Spleen (tissue), 11 donors: ENCODE results near the gene TMEM141. TPM values are rescaled to one million over a fixed set of nuclear protein-coding genes. Genes with fewer than 3 reads are reported as not detected.

ENCODE experiments used
- DNase-seq: peaks from one replicate; pipeline ENCODE4 v3.0.0-alpha.2; 2020
- H3K27ac ChIP-seq, 8 donors: fragments of 200-600 bp; sonication (generic) in 7 of 8; 1 replicate in 4 of 8; 2 replicates in 4 of 8; pipeline versions ENCODE4 v1.5.0 to v1.8.0; 2016 to 2021; ENCODE audit warnings: inconsistent platforms in 4 of 8, mild to moderate bottlenecking in 4 of 8, moderate library complexity in 1 of 8
- H3K27me3 ChIP-seq, 7 donors: fragments of 200-600 bp; sonication (generic) in 6 of 7; replicated peaks in 1 of 7; 1 replicate in 4 of 7; 2 replicates in 3 of 7; pipeline versions ENCODE4 v1.5.0 to v1.8.0; 2016 to 2021; ENCODE audit warnings: inconsistent platforms in 3 of 7, mild to moderate bottlenecking in 1 of 7
- H3K36me3 ChIP-seq, 6 donors: fragments of 200-600 bp; sonication (generic) in 5 of 6; 1 replicate in 4 of 6; 2 replicates in 2 of 6; pipeline versions ENCODE4 v1.5.0 to v1.8.0; 2016 to 2021; ENCODE audit warnings: inconsistent platforms in 2 of 6
- H3K4me1 ChIP-seq, 6 donors: fragments of 200-600 bp; sonication (generic) in 5 of 6; 1 replicate in 3 of 6; 2 replicates in 3 of 6; pipeline versions ENCODE4 v1.5.0 to v1.8.0; 2016 to 2021; ENCODE audit warnings: inconsistent platforms in 3 of 6
- H3K4me3 ChIP-seq, 8 donors: fragments of 200-600 bp; sonication (generic) in 7 of 8; 1 replicate in 4 of 8; 2 replicates in 4 of 8; pipeline versions ENCODE4 v1.5.0 to v1.8.0; 2016 to 2021; ENCODE audit warnings: inconsistent platforms in 4 of 8, mild to moderate bottlenecking in 4 of 8, moderate library complexity in 2 of 8
- H3K9me3 ChIP-seq, 8 donors: fragments of 200-600 bp; sonication (generic) in 7 of 8; 1 replicate in 4 of 8; 2 replicates in 4 of 8; pipeline versions ENCODE4 v1.5.0 to v1.8.0; 2016 to 2021; ENCODE audit warnings: inconsistent platforms in 4 of 8
- CTCF ChIP-seq, 11 experiments: fragments of 200-600 bp in 7 of 11; fragments of 450-650 bp in 4 of 11; sonication (generic) in 4 of 11; IDR thresholded peaks in 8 of 11; conservative IDR thresholded peaks in 3 of 11; 1 replicate in 7 of 11; 2 replicates in 4 of 11; pipeline versions ENCODE4 v1.4.0 to v1.8.0; 2016 to 2021; ENCODE audit warnings: antibody characterized with exemption in 11 of 11, inconsistent platforms in 4 of 11, mild to moderate bottlenecking in 1 of 11
- POLR2A ChIP-seq, 3 donors: fragments of 450-650 bp; IDR thresholded peaks; one replicate each; pipeline ENCODE4 v1.5.1; 2017; ENCODE audit warnings: antibody characterized with exemption in 3 of 3, mild to moderate bottlenecking in 1 of 3
- POLR2AphosphoS5 ChIP-seq, 3 donors: sonication (generic); formaldehyde crosslinking; IDR thresholded peaks; one replicate each; pipeline ENCODE4 v1.5.1; 2017; ENCODE audit warnings: antibody characterized with exemption in 3 of 3
- WGBS, 5 donors: extraction: QIAGEN DNeasy Blood & Tissue Kit in 3 of 5; methylation state at CpG; one replicate each; pipeline versions ENCODE4 v1.1.5 to v1.1.7; 2013 to 2018; 5-methylcytosine and 5-hydroxymethylcytosine counted together
- intact Hi-C: fragments of 100-400 bp; cut with DNase I; formaldehyde crosslinking; loops from one replicate; pipeline ENCODE4 v1.15.0; 2023; ENCODE audit warnings: low total_unique reads
- polyA plus RNA-seq, 3 donors: library from polyadenylated mRNA; stranded (reverse); fragments of 200-250 nt; gene quantifications; one replicate each; pipeline ENCODE4 v1.2.1, GENCODE V29; 2013
- total RNA-seq, 7 donors: library from RNA; depleted of rRNA in 3 of 7; stranded (reverse); fragments of >200 nt in 3 of 7; fragmentation: NEBNext Ultra II Directional in 4 of 7; extraction: Animal tissue kit (Norgen Biotek cat#: 25700) in 4 of 7; gene quantifications; one replicate each; pipeline versions ENCODE4 v1.1.0 to v1.2.1, GENCODE V29; 2016 to 2021
- donor health status: healthy with polysubstance abuse.
- donor health status: DM: no; HTN: no; CAD: no; lungs with moderate emphysema.
- donor health status: DM: no; HTN: no; CAD: no.
- donor health status: Bipolar disorder and iron deficiency.
- donor health status: healthy.
- donor health status: DM: no; HTN: no; CAD: no.
- donor health status: DM: yes; HTN: yes; CAD: no.

Gene TMEM141
- total and polyA plus RNA-seq, 10 donors, result 32.1 to 92.8 (median 45.7) TPM

- WGBS, 5 donors, result 91 to 96% (median 96%) methylated on average over 7 to 10 of the region's 10 CpGs
- Histone ChIP-seq H3K36me3 (peaks cover 0 to 41% (median 2%) of the 10 kb centered on the region in 6 donors), H3K4me1 (peaks cover 33 to 61% (median 44%) of the 10 kb centered on the region in 6 donors), H3K9me3 (no peaks in the 10 kb centered on the region), H3K27me3 (peaks cover 0 to 17% (median 12%) of the 10 kb centered on the region in 7 donors), H3K4me3 (no peak overlapping the region), H3K27ac (no peak overlapping the region)
- TF ChIP-seq CTCF (IDR thresholded peaks at IDR 0.05 in 8 of 11, conservative IDR thresholded peaks at IDR 0.05 in 3 of 11), result no peak
- no peak for TF ChIP-seq POLR2A (IDR thresholded peaks at IDR 0.05)
- no peak for TF ChIP-seq POLR2AphosphoS5 (IDR thresholded peaks at IDR 0.05)
- intact Hi-C loops, result no loop called here
- no peak for DNase-seq
Observed at GRCh38 chr9:136806067-136806466, 14.9 kb downstream of the TMEM141 start.

DNA sequence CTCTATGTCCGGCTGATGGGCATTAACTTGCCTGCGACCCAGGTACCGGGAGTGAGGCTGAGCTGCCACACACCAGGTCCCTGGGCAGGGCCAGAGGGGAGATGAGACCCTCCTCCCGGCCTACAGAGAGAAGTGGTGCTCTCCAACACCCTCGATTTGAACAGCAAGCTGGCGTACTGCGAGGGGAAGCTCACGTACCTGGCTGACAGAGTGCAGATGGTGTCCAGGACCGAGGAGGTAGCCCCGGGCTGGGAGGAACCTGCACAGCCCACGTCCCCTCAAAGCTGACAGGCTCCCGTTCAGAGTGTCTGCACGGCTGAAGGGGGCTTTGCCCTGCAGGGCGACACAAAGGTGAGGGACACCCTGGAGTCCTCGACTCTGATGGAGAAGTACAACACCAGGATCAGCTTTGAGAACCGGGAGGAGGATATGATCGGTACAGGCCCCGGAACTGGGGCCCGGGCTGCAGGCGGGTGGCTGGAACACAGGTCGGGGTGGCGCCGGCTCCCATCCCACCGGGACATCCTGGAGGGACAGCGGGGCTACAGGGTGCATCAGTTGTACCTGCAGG, 15.6 kb downstream of the TMEM141 start:
- peak overlapping the region in 7 of 8 donors; percentile 92 to 95 (median 93) for H3K27ac ChIP-seq
- peaks cover 0 to 10% (median 8%) of the 10 kb centered on the region in 7 donors for H3K27me3 ChIP-seq
- intact Hi-C loops, result no loop called here
- TF ChIP-seq POLR2AphosphoS5 (IDR thresholded peaks at IDR 0.05) (no peak), POLR2A (IDR thresholded peaks at IDR 0.05) (no peak), CTCF (IDR thresholded peaks at IDR 0.05 in 8 of 11, conservative IDR thresholded peaks at IDR 0.05 in 3 of 11) (no peak)
- H3K4me3 ChIP-seq, result peak overlapping the region in 7 of 8 donors; percentile 92 to 100 (median 98)
- peaks cover 0 to 48% (median 2%) of the 10 kb centered on the region in 6 donors for H3K36me3 ChIP-seq
- H3K9me3 ChIP-seq, result no peaks in the 10 kb centered on the region
- DNase-seq, result no peak
- H3K4me1 ChIP-seq, result peaks cover 33 to 61% (median 40%) of the 10 kb centered on the region in 6 donors
- 75 to 87% (median 83%) methylated on average over 15 to 25 of the region's 25 CpGs for WGBS, 5 donors

GRCh38 chr9:136807281-136808074, 16.3 kb downstream of the TMEM141 start, which contains the start of gene RABL6:
RABL6 (plus strand) TSS chr9:136807948; CDS start chr9:136808197, 249 bp downstream.
- intact Hi-C loops, result no loop called here
- DNase-seq, result peak; percentile 94
- Histone ChIP-seq H3K4me3 (peak within 1 kb of the TSS; percentile 88 to 100 (median 98)), H3K36me3 (peaks cover 0 to 55% (median 2%) of the 10 kb centered on the region in 6 donors), H3K27ac (peak within 1 kb of the TSS; percentile 90 to 95 (median 93)), H3K27me3 (peaks cover 0 to 3% (median under 1%) of the 10 kb centered on the region in 7 donors), H3K4me1 (peaks cover 33 to 65% (median 43%) of the 10 kb centered on the region in 6 donors), H3K9me3 (no peaks in the 10 kb centered on the region)
- TF ChIP-seq POLR2AphosphoS5 (IDR thresholded peaks at IDR 0.05) (peak; percentile 88 to 94 (median 92)), CTCF (IDR thresholded peaks at IDR 0.05 in 8 of 11, conservative IDR thresholded peaks at IDR 0.05 in 3 of 11) (no peak), POLR2A (IDR thresholded peaks at IDR 0.05) (peak in 2 of 3 donors; percentile 27 to 67)
- WGBS, 5 donors, result 0 to 2% (median 1%) methylated on average over 51 to 96 of the region's 96 CpGs
